22Rv1 (cell line): ENCODE results near the gene NEK4.

Experiments
- ZFX ChIP-seq: fragments of 450-650 bp; IDR thresholded peaks from 2 replicates; pipeline ENCODE4 v1.6.1; 2017; ENCODE audit warnings: antibody characterized with exemption, borderline replicate concordance
- TF ChIP-seq, protein P1 (sequence below): fragments of 450-650 bp; IDR thresholded peaks from 2 replicates; pipeline ENCODE4 v1.5.1; 2017; ENCODE audit warnings: mild to moderate bottlenecking

DNA sequence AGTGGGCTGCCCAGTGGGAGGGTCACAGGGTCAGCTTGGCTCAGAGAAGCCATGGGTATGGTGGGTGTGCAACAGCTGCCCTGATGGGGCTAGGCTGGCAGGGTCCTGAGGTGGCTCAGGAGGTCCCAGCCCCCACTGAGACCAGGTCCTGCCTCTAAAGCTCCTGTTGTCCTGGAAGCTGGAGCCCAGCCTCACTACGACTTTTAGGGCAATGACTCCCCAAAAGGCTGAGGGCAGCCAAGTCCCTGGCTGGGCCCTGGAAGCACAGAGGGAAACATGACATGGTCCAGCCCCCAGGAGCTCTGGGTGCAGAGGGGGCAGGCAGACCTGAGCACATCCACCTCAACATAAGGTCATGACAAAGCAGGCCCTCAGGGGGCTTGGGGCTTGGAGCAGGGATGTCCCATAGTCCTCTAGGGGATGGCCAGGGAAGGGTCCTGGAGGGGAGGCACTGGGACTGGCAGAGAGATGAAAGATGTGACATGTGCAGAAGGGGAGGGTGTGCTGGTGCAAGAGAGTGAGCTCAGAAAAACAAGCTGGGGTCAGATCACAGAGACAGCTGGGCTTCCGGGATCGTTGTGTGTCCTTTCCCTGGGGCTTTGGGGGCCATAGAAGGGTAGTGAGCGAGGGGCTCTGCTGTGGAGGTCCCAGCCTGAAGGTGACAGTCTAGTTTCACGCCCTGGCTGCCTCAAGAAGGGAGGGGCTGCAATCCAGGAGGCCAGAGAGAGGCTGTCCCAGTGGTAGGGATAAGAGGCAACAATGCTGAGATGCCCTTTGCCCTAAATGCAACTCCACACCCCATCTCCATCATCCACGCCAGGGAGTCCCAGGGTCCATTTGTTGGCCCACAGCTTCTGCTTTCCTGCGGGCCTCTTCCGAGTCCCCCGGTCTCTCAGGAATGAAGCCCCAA lies 23.2 kb upstream of the NEK4 start:
- TF ChIP-seq, protein P1, sequence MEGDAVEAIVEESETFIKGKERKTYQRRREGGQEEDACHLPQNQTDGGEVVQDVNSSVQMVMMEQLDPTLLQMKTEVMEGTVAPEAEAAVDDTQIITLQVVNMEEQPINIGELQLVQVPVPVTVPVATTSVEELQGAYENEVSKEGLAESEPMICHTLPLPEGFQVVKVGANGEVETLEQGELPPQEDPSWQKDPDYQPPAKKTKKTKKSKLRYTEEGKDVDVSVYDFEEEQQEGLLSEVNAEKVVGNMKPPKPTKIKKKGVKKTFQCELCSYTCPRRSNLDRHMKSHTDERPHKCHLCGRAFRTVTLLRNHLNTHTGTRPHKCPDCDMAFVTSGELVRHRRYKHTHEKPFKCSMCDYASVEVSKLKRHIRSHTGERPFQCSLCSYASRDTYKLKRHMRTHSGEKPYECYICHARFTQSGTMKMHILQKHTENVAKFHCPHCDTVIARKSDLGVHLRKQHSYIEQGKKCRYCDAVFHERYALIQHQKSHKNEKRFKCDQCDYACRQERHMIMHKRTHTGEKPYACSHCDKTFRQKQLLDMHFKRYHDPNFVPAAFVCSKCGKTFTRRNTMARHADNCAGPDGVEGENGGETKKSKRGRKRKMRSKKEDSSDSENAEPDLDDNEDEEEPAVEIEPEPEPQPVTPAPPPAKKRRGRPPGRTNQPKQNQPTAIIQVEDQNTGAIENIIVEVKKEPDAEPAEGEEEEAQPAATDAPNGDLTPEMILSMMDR: no peak
- TF ChIP-seq ZFX: no peak
